HEK293 (cell line): ENCODE results near the gene P2RX6.

Experiments
- GLI4 ChIP-seq: fragments of 450-650 bp; formaldehyde crosslinking; IDR thresholded peaks from 2 replicates; pipeline ENCODE4 v1.5.1; 2016; ENCODE audit warnings: missing biosample characterization, missing genetic modification characterization
- HIC1 ChIP-seq: fragments of 450-650 bp; formaldehyde crosslinking; IDR thresholded peaks from 2 replicates; pipeline ENCODE4 v1.5.1; 2016; ENCODE audit warnings: missing biosample characterization, missing genetic modification characterization
- IKZF3 ChIP-seq: fragments of 450-650 bp; IDR thresholded peaks from 2 replicates; pipeline ENCODE4 v1.5.0; 2018; ENCODE audit warnings: missing biosample characterization, mild to moderate bottlenecking, missing genetic modification characterization, moderate library complexity
- KLF8 ChIP-seq: fragments of 450-650 bp; formaldehyde crosslinking; IDR thresholded peaks from 2 replicates; pipeline ENCODE4 v1.5.1; 2016; ENCODE audit warnings: missing biosample characterization, missing genetic modification characterization
- SALL2 ChIP-seq: fragments of 450-650 bp; formaldehyde crosslinking; IDR thresholded peaks from 2 replicates; pipeline ENCODE4 v1.5.0; 2017; ENCODE audit warnings: missing biosample characterization, mild to moderate bottlenecking, missing genetic modification characterization, borderline replicate concordance
- SCRT2 ChIP-seq: fragments of 450-650 bp; formaldehyde crosslinking; IDR thresholded peaks from 2 replicates; pipeline ENCODE4 v1.5.1; 2016; ENCODE audit warnings: missing biosample characterization, missing genetic modification characterization
- ZBTB1 ChIP-seq: fragments of 450-650 bp; formaldehyde crosslinking; IDR thresholded peaks from 2 replicates; pipeline ENCODE4 v1.5.1; 2016; ENCODE audit warnings: missing biosample characterization, missing genetic modification characterization
- ZBTB20 ChIP-seq: fragments of 450-650 bp; formaldehyde crosslinking; IDR thresholded peaks from 2 replicates; pipeline ENCODE4 v1.5.1; 2016; ENCODE audit warnings: missing biosample characterization, missing genetic modification characterization
- ZFP3 ChIP-seq: fragments of 450-650 bp; formaldehyde crosslinking; IDR thresholded peaks from 2 replicates; pipeline ENCODE4 v1.5.1; 2016; ENCODE audit warnings: low read depth, missing biosample characterization, missing genetic modification characterization
- ZNF10 ChIP-seq: fragments of 450-650 bp; formaldehyde crosslinking; IDR thresholded peaks from 2 replicates; pipeline ENCODE4 v1.5.1; 2017; ENCODE audit warnings: missing biosample characterization, missing genetic modification characterization
- ZNF133 ChIP-seq: fragments of 450-650 bp; formaldehyde crosslinking; IDR thresholded peaks from 2 replicates; pipeline ENCODE4 v1.5.1; 2016; ENCODE audit warnings: missing biosample characterization, missing genetic modification characterization
- ZNF174 ChIP-seq: fragments of 450-650 bp; formaldehyde crosslinking; IDR thresholded peaks from 2 replicates; pipeline ENCODE4 v1.5.0; 2017; ENCODE audit warnings: missing biosample characterization, mild to moderate bottlenecking, missing genetic modification characterization
- ZNF202 ChIP-seq: fragments of 450-650 bp; formaldehyde crosslinking; IDR thresholded peaks from 2 replicates; pipeline ENCODE4 v1.5.1; 2016; ENCODE audit warnings: missing biosample characterization, missing genetic modification characterization, borderline replicate concordance
- ZNF341 ChIP-seq: fragments of 450-650 bp; formaldehyde crosslinking; IDR thresholded peaks from 2 replicates; pipeline ENCODE4; 2016; ENCODE audit warnings: low read depth, missing biosample characterization, missing genetic modification characterization
- ZNF394 ChIP-seq: fragments of 450-650 bp; formaldehyde crosslinking; IDR thresholded peaks from 2 replicates; pipeline ENCODE4 v1.5.1; 2016; ENCODE audit warnings: missing biosample characterization, missing genetic modification characterization, mild to moderate bottlenecking, moderate library complexity, borderline replicate concordance
- ZNF426 ChIP-seq: fragments of 450-650 bp; formaldehyde crosslinking; IDR thresholded peaks from 2 replicates; pipeline ENCODE4 v1.5.1; 2017; ENCODE audit warnings: missing biosample characterization, missing genetic modification characterization, mild to moderate bottlenecking, inconsistent platforms, moderate library complexity
- ZNF555 ChIP-seq: fragments of 450-650 bp; formaldehyde crosslinking; conservative IDR thresholded peaks from 2 replicates; pipeline ENCODE4 v1.5.1; 2017; ENCODE audit warnings: missing biosample characterization, mild to moderate bottlenecking, missing genetic modification characterization, inconsistent platforms
- ZNF560 ChIP-seq: fragments of 450-650 bp; formaldehyde crosslinking; IDR thresholded peaks from 2 replicates; pipeline ENCODE4 v1.5.1; 2017; ENCODE audit warnings: missing biosample characterization, missing genetic modification characterization, borderline replicate concordance
- ZNF585B ChIP-seq: fragments of 450-650 bp; formaldehyde crosslinking; IDR thresholded peaks from 2 replicates; pipeline ENCODE4 v1.5.1; 2016; ENCODE audit warnings: missing biosample characterization, missing genetic modification characterization
- ZNF600 ChIP-seq: fragments of 450-650 bp; formaldehyde crosslinking; IDR thresholded peaks from 2 replicates; pipeline ENCODE4 v1.5.1; 2016; ENCODE audit warnings: missing biosample characterization, missing genetic modification characterization
- ZNF670 ChIP-seq: fragments of 450-650 bp; formaldehyde crosslinking; IDR thresholded peaks from 2 replicates; pipeline ENCODE4 v1.5.1; 2016; ENCODE audit warnings: missing biosample characterization, missing genetic modification characterization, low read depth
- ZNF776 ChIP-seq: fragments of 450-650 bp; formaldehyde crosslinking; IDR thresholded peaks from 2 replicates; pipeline ENCODE4 v1.5.0; 2017; ENCODE audit warnings: missing biosample characterization, missing genetic modification characterization, borderline replicate concordance
- ZNF843 ChIP-seq: fragments of 450-650 bp; formaldehyde crosslinking; IDR thresholded peaks from 2 replicates; pipeline ENCODE4 v1.5.1; 2016; ENCODE audit warnings: missing biosample characterization, missing genetic modification characterization
- ZSCAN16 ChIP-seq: fragments of 450-650 bp; formaldehyde crosslinking; IDR thresholded peaks from 2 replicates; pipeline ENCODE4 v1.5.1; 2016; ENCODE audit warnings: missing biosample characterization, missing genetic modification characterization
- ZSCAN23 ChIP-seq: fragments of 450-650 bp; formaldehyde crosslinking; IDR thresholded peaks from 2 replicates; pipeline ENCODE4 v1.5.1; 2016; ENCODE audit warnings: missing biosample characterization, missing genetic modification characterization
- TF ChIP-seq, protein P1 (sequence below): fragments of 450-650 bp; IDR thresholded peaks from 2 replicates; pipeline ENCODE4 v1.5.1; 2018; ENCODE audit warnings: missing biosample characterization, missing genetic modification characterization
- TF ChIP-seq, protein P2 (sequence below): fragments of 450-650 bp; formaldehyde crosslinking; conservative IDR thresholded peaks from 2 replicates; pipeline ENCODE4 v1.5.1; 2016; ENCODE audit warnings: low read depth, missing biosample characterization, missing genetic modification characterization

Gene P2RX6

DNA sequence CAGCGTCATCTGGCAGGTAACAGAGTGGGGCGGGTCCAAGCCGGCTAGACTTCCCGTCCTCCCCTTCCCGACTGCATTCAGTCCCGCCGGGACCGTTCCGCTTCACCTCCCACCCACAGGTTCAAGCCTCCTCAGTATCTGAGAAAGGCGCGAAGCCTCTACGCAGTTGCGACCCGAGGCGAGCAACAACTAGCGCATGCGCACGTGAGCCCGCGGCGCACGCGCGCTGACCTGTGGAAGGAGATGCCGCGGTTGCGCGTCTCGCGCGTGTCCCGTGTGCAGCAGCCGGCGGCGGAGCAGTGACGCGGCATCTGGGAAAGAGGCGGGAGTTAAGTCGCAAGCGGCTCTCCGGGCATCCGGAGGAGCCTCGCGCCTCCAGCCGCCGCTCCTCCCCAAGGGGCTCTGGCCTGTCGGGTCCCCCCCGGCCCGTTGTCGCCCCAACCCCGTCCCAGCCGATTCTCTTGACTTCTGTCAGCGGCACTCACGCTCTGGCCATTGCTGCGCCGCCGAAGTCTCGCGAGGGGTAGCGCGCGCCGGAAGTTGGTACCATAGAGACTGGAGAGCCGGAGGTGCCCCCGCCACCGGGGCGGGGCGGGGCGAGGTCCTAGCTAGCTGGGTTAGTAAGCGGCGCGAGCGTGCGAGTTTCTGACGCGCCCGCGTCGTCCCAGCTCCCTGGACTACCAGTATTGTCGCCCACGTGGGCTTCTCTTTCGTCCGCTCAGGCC, 13.2 kb upstream of the P2RX6 start, which contains the start of gene THAP7 (continued):
- no peak for TF ChIP-seq GLI4 (tag by site-specific recombination)
- TF ChIP-seq ZNF174 (tag by site-specific recombination), result no peak
- no peak for TF ChIP-seq ZSCAN16 (tag by site-specific recombination)
- TF ChIP-seq IKZF3 (tag by site-specific recombination), result peak; percentile 86
- TF ChIP-seq ZNF555 (tag by site-specific recombination), result no peak
- TF ChIP-seq, protein P1, sequence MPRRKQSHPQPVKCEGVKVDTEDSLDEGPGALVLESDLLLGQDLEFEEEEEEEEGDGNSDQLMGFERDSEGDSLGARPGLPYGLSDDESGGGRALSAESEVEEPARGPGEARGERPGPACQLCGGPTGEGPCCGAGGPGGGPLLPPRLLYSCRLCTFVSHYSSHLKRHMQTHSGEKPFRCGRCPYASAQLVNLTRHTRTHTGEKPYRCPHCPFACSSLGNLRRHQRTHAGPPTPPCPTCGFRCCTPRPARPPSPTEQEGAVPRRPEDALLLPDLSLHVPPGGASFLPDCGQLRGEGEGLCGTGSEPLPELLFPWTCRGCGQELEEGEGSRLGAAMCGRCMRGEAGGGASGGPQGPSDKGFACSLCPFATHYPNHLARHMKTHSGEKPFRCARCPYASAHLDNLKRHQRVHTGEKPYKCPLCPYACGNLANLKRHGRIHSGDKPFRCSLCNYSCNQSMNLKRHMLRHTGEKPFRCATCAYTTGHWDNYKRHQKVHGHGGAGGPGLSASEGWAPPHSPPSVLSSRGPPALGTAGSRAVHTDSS (tag by site-specific recombination), result no peak
- TF ChIP-seq ZNF560, result no peak
- TF ChIP-seq ZNF341 (tag by site-specific recombination), result peak; percentile 45; the same call in 1 of the 2 replicates
- TF ChIP-seq ZNF670 (tag by site-specific recombination), result no peak
- peak; percentile 99 for TF ChIP-seq SCRT2 (tag by site-specific recombination)
- TF ChIP-seq, protein P2, sequence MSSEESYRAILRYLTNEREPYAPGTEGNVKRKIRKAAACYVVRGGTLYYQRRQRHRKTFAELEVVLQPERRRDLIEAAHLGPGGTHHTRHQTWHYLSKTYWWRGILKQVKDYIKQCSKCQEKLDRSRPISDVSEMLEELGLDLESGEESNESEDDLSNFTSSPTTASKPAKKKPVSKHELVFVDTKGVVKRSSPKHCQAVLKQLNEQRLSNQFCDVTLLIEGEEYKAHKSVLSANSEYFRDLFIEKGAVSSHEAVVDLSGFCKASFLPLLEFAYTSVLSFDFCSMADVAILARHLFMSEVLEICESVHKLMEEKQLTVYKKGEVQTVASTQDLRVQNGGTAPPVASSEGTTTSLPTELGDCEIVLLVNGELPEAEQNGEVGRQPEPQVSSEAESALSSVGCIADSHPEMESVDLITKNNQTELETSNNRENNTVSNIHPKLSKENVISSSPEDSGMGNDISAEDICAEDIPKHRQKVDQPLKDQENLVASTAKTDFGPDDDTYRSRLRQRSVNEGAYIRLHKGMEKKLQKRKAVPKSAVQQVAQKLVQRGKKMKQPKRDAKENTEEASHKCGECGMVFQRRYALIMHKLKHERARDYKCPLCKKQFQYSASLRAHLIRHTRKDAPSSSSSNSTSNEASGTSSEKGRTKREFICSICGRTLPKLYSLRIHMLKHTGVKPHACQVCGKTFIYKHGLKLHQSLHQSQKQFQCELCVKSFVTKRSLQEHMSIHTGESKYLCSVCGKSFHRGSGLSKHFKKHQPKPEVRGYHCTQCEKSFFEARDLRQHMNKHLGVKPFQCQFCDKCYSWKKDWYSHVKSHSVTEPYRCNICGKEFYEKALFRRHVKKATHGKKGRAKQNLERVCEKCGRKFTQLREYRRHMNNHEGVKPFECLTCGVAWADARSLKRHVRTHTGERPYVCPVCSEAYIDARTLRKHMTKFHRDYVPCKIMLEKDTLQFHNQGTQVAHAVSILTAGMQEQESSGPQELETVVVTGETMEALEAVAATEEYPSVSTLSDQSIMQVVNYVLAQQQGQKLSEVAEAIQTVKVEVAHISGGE (tag by site-specific recombination), result peak; percentile 79
- no peak; the same call in 1 of the 2 replicates for TF ChIP-seq ZNF843 (tag by site-specific recombination)
- TF ChIP-seq ZNF394 (tag by site-specific recombination), result peak; percentile 78; the same call in 1 of the 2 replicates
- no peak for TF ChIP-seq ZNF202
- TF ChIP-seq ZFP3 (tag by site-specific recombination), result no peak
- peak; percentile 38; the same call in 1 of the 2 replicates for TF ChIP-seq ZNF600 (tag by site-specific recombination)
- no peak for TF ChIP-seq ZNF585B (tag by site-specific recombination)
- no peak for TF ChIP-seq ZNF133 (tag by site-specific recombination)
- TF ChIP-seq ZBTB20 (tag by site-specific recombination), result no peak; the same call in 1 of the 2 replicates
- peak; percentile 97 for TF ChIP-seq HIC1 (tag by site-specific recombination)
- TF ChIP-seq ZNF776, result no peak
- TF ChIP-seq SALL2, result no peak
- TF ChIP-seq ZSCAN23, result peak; percentile 67; the same call in 1 of the 2 replicates
- TF ChIP-seq ZNF10 (tag by site-specific recombination), result no peak
- no peak for TF ChIP-seq ZBTB1
- TF ChIP-seq ZNF426 (tag by site-specific recombination), result no peak
- TF ChIP-seq KLF8 (tag by site-specific recombination), result peak; percentile 93
